GM18868 (cell line): ENCODE measurements around the gene RNF183.
A peak's percentile ranks its signal among the peaks of the same experiment; 100 is the strongest.
"Not testable (repeated sequence)": the region's sequence is repeated elsewhere in the genome, so short reads cannot be mapped to it uniquely, and the experiment has no call there.

Experiments
- ATAC-seq: cut with Tn5 transposase; IDR thresholded peaks from one replicate; pipeline ENCODE4 v1.9.1; 2021; ENCODE audit warnings: mild to moderate bottlenecking, moderate library complexity; ENCODE audit not compliant: unreplicated experiment

Gene RNF183

GRCh38 chr9:113275157-113276131 is 27.7 kb downstream of the RNF183 start, which contains the start of the genes CDC26 and PRPF4:
CDC26 (minus strand) TSS chr9:113275572; CDS start chr9:113272507, 3,065 bp downstream.
PRPF4 (plus strand) TSS chr9:113275658; CDS start chr9:113275744, 86 bp downstream.
- ATAC-seq, result peak; percentile 98

GRCh38 chr9:113274474-113275156 is 28.6 kb downstream of the RNF183 start:
- ATAC-seq, result no peak

GRCh38 chr9:113269871-113270270 is 33.3 kb downstream of the RNF183 start:
- ATAC-seq, result no peak

GRCh38 chr9:113269355-113269754 is 33.8 kb downstream of the RNF183 start:
- ATAC-seq, result no peak

- ATAC-seq, result no peak
Measured at GRCh38 chr9:113267911-113268566, 35.1 kb downstream of the RNF183 start.

GRCh38 chr9:113266174-113266573 is 37.0 kb downstream of the RNF183 start:
- ATAC-seq, result no peak

- no peak for ATAC-seq
Measured at GRCh38 chr9:113261917-113262671, 41.1 kb downstream of the RNF183 start.

- no peak for ATAC-seq
Measured at GRCh38 chr9:113258282-113258681, 44.9 kb downstream of the RNF183 start.

GRCh38 chr9:113257863-113258262 is 45.3 kb downstream of the RNF183 start:
- ATAC-seq, result no peak

- no peak for ATAC-seq
Measured at GRCh38 chr9:113255438-113255837, 47.7 kb downstream of the RNF183 start.

- ATAC-seq, result no peak
Measured at GRCh38 chr9:113254991-113255390, 48.2 kb downstream of the RNF183 start.

- no peak for ATAC-seq
Measured at GRCh38 chr9:113250807-113251206, 52.4 kb downstream of the RNF183 start.

- ATAC-seq, result not testable (repeated sequence)
Measured at GRCh38 chr9:113249661-113250060, 53.5 kb downstream of the RNF183 start.

- ATAC-seq, result no peak
Measured at GRCh38 chr9:113247640-113248039, 55.5 kb downstream of the RNF183 start.
